HEK293 (cell line): ENCODE data around the gene DAAM1.

Experiments used
- CTCF ChIA-PET: fragments of 350-600 bp; formaldehyde crosslinking; extraction: SDS; loops from one replicate; lab custom pipeline; 2021; ENCODE audit warnings: antibody characterized with exemption; lab: Yijun Ruan, JAX
- POLR2A ChIA-PET: fragments of 300-600 bp; formaldehyde crosslinking; extraction: SDS; loops from one replicate; lab custom pipeline; 2020; ENCODE audit warnings: antibody characterized with exemption, inconsistent platforms; lab: Yijun Ruan, JAX
- H3K27ac ChIP-seq: fragments of 200-500 bp; sonication (Bioruptor generic); 2 replicates; pipeline ENCODE4 v1.5.1; 2014; ENCODE audit warnings: low read depth, low read length, control low read depth, inconsistent platforms; ENCODE audit errors: extremely low read depth
- H3K36me3 ChIP-seq, 2 experiments: fragments of 200-500 bp in 1 of 2; sonication (Bioruptor generic) in 1 of 2; 1 replicate in 1 of 2; 2 replicates in 1 of 2; pipeline ENCODE4 v1.5.1; 2014 to 2017; ENCODE audit warnings: inconsistent platforms in 2 of 2, low read length in 2 of 2; ENCODE audit not compliant: control insufficient read depth in 2 of 2, insufficient read depth in 1 of 2
- H3K4me1 ChIP-seq: fragments of 200-500 bp; sonication (Bioruptor generic); 2 replicates; pipeline ENCODE4 v1.5.1; 2014; ENCODE audit warnings: mild to moderate bottlenecking, low read length, inconsistent platforms; ENCODE audit not compliant: control insufficient read depth, insufficient read depth
- H3K4me3 ChIP-seq: 2 replicates; pipeline ENCODE4 v1.5.1; 2011; ENCODE audit warnings: low read depth, mild to moderate bottlenecking, control low read depth, low read length, moderate library complexity
- H3K9me3 ChIP-seq: fragments of 200-500 bp; sonication (Bioruptor generic); 2 replicates; pipeline ENCODE4 v1.5.1; 2014; ENCODE audit warnings: low read depth, low read length, inconsistent platforms; ENCODE audit not compliant: control insufficient read depth, insufficient read depth
- ELK4 ChIP-seq: IDR thresholded peaks from 2 replicates; pipeline ENCODE4 v1.6.1; 2011; ENCODE audit warnings: mild to moderate bottlenecking, low read depth, low read length, borderline replicate concordance
- HOXA7 ChIP-seq: sonication (generic); formaldehyde crosslinking; IDR thresholded peaks from 2 replicates; pipeline ENCODE4 v1.8.1; 2022; ENCODE audit warnings: missing genetic modification reagents, borderline replicate concordance
- ZBTB10 ChIP-seq: fragments of 450-650 bp; formaldehyde crosslinking; IDR thresholded peaks from 2 replicates; pipeline ENCODE4 v1.5.1; 2016; ENCODE audit warnings: missing biosample characterization, missing genetic modification characterization
- ZBTB44 ChIP-seq: fragments of 450-650 bp; IDR thresholded peaks from 2 replicates; pipeline ENCODE4 v1.5.1; 2018; ENCODE audit warnings: missing biosample characterization, mild to moderate bottlenecking, missing genetic modification characterization
- ZFHX2 ChIP-seq: fragments of 450-650 bp; formaldehyde crosslinking; conservative IDR thresholded peaks from 2 replicates; pipeline ENCODE4 v1.5.1; 2016; ENCODE audit warnings: missing biosample characterization, missing genetic modification characterization
- ZNF148 ChIP-seq: fragments of 450-650 bp; formaldehyde crosslinking; IDR thresholded peaks from 2 replicates; pipeline ENCODE4 v1.5.0; 2017; ENCODE audit warnings: missing biosample characterization, missing genetic modification characterization, borderline replicate concordance
- ZNF366 ChIP-seq: fragments of 450-650 bp; formaldehyde crosslinking; conservative IDR thresholded peaks from 2 replicates; pipeline ENCODE4 v1.5.1; 2016; ENCODE audit warnings: missing biosample characterization, missing genetic modification characterization
- ZNF558 ChIP-seq: fragments of 450-650 bp; formaldehyde crosslinking; IDR thresholded peaks from 2 replicates; pipeline ENCODE4 v1.5.1; 2016; ENCODE audit warnings: missing biosample characterization, missing genetic modification characterization
- ZNF580 ChIP-seq: fragments of 450-650 bp; formaldehyde crosslinking; IDR thresholded peaks from 2 replicates; pipeline ENCODE4 v1.5.1; 2016; ENCODE audit warnings: missing biosample characterization, missing genetic modification characterization
- ZNF610 ChIP-seq: fragments of 450-650 bp; formaldehyde crosslinking; IDR thresholded peaks from 2 replicates; pipeline ENCODE4 v1.5.1; 2016; ENCODE audit warnings: missing biosample characterization, missing genetic modification characterization, borderline replicate concordance
- ZNF639 ChIP-seq: fragments of 450-650 bp; formaldehyde crosslinking; IDR thresholded peaks from 2 replicates; pipeline ENCODE4 v1.5.1; 2016; ENCODE audit warnings: missing biosample characterization, missing genetic modification characterization

DAAM1 gene

GRCh38 chr14:59265808-59266207 lies 77.3 kb downstream of the DAAM1 start (continued):
- no peak for TF ChIP-seq ZNF148

- Histone ChIP-seq H3K4me1 (no peaks in the 10 kb centered on the region), H3K4me3 (no peak overlapping the region), H3K36me3 (peaks cover 0 to 8% of the 10 kb centered on the region in 2 experiments; a peak in 1 of 3 replicates)
- ChIA-PET POLR2A (no interaction called here), CTCF (no interaction called here)
- no peak for TF ChIP-seq ZBTB10 (tag by site-specific recombination)
- no peak for TF ChIP-seq ZNF366 (tag by site-specific recombination)
- TF ChIP-seq ELK4, result no peak
- no peak for TF ChIP-seq ZFHX2 (tag by site-specific recombination)
- no peak for TF ChIP-seq ZNF580
- TF ChIP-seq ZBTB44, result no peak
- no peak for TF ChIP-seq ZNF639 (tag by site-specific recombination)
- TF ChIP-seq, all 188 proteins: peak for 0
- Histone ChIP-seq H3K27ac (no peak overlapping the region), H3K9me3 (no peaks in the 10 kb centered on the region)
Observed at GRCh38 chr14:59267046-59267445, 78.6 kb downstream of the DAAM1 start.

- H3K27ac ChIP-seq, result no peak overlapping the region
- H3K36me3 ChIP-seq, result peaks cover 0 to 8% of the 10 kb centered on the region in 2 experiments; a peak in 1 of 3 replicates
- no peak for TF ChIP-seq ZNF366 (tag by site-specific recombination)
- no peak for TF ChIP-seq ZNF558
- no peak for TF ChIP-seq HOXA7
- TF ChIP-seq ZNF610, result no peak
- ChIA-PET POLR2A (no interaction called here), CTCF (no interaction called here)
- H3K9me3 ChIP-seq, result no peaks in the 10 kb centered on the region
- H3K4me3 ChIP-seq, result no peak overlapping the region
- H3K4me1 ChIP-seq, result no peaks in the 10 kb centered on the region
Observed at GRCh38 chr14:59268011-59268410, 79.5 kb downstream of the DAAM1 start.
